Thoracic aorta (tissue), 2 donors: ENCODE results near the gene DNAH1. TPM values are rescaled to one million over a fixed set of nuclear protein-coding genes. Genes with fewer than 3 reads are reported as not detected.
A peak's percentile ranks its signal among the peaks of the same experiment; 100 is the strongest.
"Not testable (repeated sequence)": the region's sequence is repeated elsewhere in the genome, so short reads cannot be mapped to it uniquely, and the experiment has no call there.

Source experiments
- ATAC-seq: fragments of 150-250 bp; one replicate; pipeline ENCODE4 v1.8.0; 2017; ENCODE audit warnings: low read depth; ENCODE audit not compliant: insufficient number of reproducible peaks, low FRiP score
- DNase-seq: peaks from one replicate; pipeline ENCODE4 v3.0.0-alpha.2; 2020; ENCODE audit warnings: low spot score
- H3K27ac ChIP-seq, 2 donors: fragments of 200-600 bp; sonication (generic); 1 replicate in 1 of 2; 2 replicates in 1 of 2; pipeline ENCODE4 v1.5.1; 2016; ENCODE audit warnings: mild to moderate bottlenecking in 2 of 2, moderate library complexity in 2 of 2
- H3K27me3 ChIP-seq: fragments of 200-600 bp; sonication (generic); replicated peaks from 2 replicates; pipeline ENCODE4 v1.6.0; 2016; ENCODE audit warnings: mild to moderate bottlenecking; ENCODE audit not compliant: insufficient read depth
- H3K36me3 ChIP-seq: fragments of 200-600 bp; sonication (generic); one replicate; pipeline ENCODE4 v1.5.1; 2016
- H3K4me1 ChIP-seq, 2 donors: fragments of 200-600 bp; sonication (generic); 1 replicate in 1 of 2; 2 replicates in 1 of 2; pipeline versions ENCODE4 v1.5.1 to v1.6.0; 2016; ENCODE audit warnings: low read depth in 2 of 2, mild to moderate bottlenecking in 1 of 2; ENCODE audit not compliant: control insufficient read depth in 1 of 2
- H3K4me3 ChIP-seq: fragments of 200-600 bp; sonication (generic); 2 replicates; pipeline ENCODE4 v1.5.1; 2016; ENCODE audit warnings: mild to moderate bottlenecking
- H3K9me3 ChIP-seq: fragments of 200-600 bp; sonication (generic); 2 replicates; pipeline ENCODE4 v1.5.1; 2016
- CTCF ChIP-seq: fragments of 200-600 bp; sonication (generic); IDR thresholded peaks from one replicate; pipeline ENCODE4 v1.5.1; 2019; ENCODE audit warnings: antibody characterized with exemption
- total RNA-seq, 2 donors: library from RNA; depleted of rRNA; stranded (reverse); fragments of >200 nt; gene quantifications; one replicate each; pipeline versions ENCODE4 v1.1.0 to v1.2.3, GENCODE V29; 2016

DNAH1 gene
- total RNA-seq, 2 donors from 2014 or later, result 14.6 to 21.0 TPM

- no peaks in the 10 kb centered on the region for H3K36me3 ChIP-seq
- no peak overlapping the region for H3K27ac ChIP-seq
- no peak for DNase-seq
- TF ChIP-seq CTCF, result no peak
- no peak for ATAC-seq
- no peaks in the 10 kb centered on the region for H3K27me3 ChIP-seq
- no peak overlapping the region for H3K4me3 ChIP-seq
- no peaks in the 10 kb centered on the region for H3K4me1 ChIP-seq
- H3K9me3 ChIP-seq, result no peaks in the 10 kb centered on the region
Measured at GRCh38 chr3:52331091-52331490, 15.0 kb downstream of the DNAH1 start.

GRCh38 chr3:52331906-52332305 lies 15.8 kb downstream of the DNAH1 start:
- no peak for DNase-seq
- Histone ChIP-seq H3K36me3 (no peaks in the 10 kb centered on the region), H3K9me3 (no peaks in the 10 kb centered on the region), H3K4me3 (no peak overlapping the region), H3K4me1 (no peaks in the 10 kb centered on the region), H3K27me3 (no peaks in the 10 kb centered on the region), H3K27ac (no peak overlapping the region)
- no peak for ATAC-seq
- no peak for TF ChIP-seq CTCF

GRCh38 chr3:52333869-52334557 lies 17.9 kb downstream of the DNAH1 start:
- no peak for ATAC-seq
- no peaks in the 10 kb centered on the region for H3K27me3 ChIP-seq

GRCh38 chr3:52338131-52338530 lies 22.0 kb downstream of the DNAH1 start:
- not testable (repeated sequence) for H3K4me3 ChIP-seq, DNase-seq, H3K27ac ChIP-seq, ATAC-seq, H3K9me3 ChIP-seq, H3K4me1 ChIP-seq, H3K27me3 ChIP-seq, H3K36me3 ChIP-seq

More at GRCh38 chr3:52333869-52334557, 17.9 kb downstream of the DNAH1 start:
- DNase-seq, result no peak
- no peak for TF ChIP-seq CTCF
- H3K27ac ChIP-seq, result no peak overlapping the region
- H3K4me1 ChIP-seq, result no peaks in the 10 kb centered on the region
- no peak overlapping the region for H3K4me3 ChIP-seq
- H3K36me3 ChIP-seq, result no peaks in the 10 kb centered on the region
- no peaks in the 10 kb centered on the region for H3K9me3 ChIP-seq

- no peak for DNase-seq
- Histone ChIP-seq H3K27ac (no peak overlapping the region), H3K36me3 (no peaks in the 10 kb centered on the region), H3K27me3 (no peaks in the 10 kb centered on the region), H3K4me3 (no peak overlapping the region), H3K4me1 (no peaks in the 10 kb centered on the region), H3K9me3 (no peaks in the 10 kb centered on the region)
- peak; percentile 67 for TF ChIP-seq CTCF
- no peak for ATAC-seq
Measured at GRCh38 chr3:52339612-52340011, 23.5 kb downstream of the DNAH1 start.

GRCh38 chr3:52341123-52341522 lies 25.0 kb downstream of the DNAH1 start:
- Histone ChIP-seq H3K4me1 (peaks cover 8 to 11% of the 10 kb centered on the region in 2 donors), H3K36me3 (no peaks in the 10 kb centered on the region), H3K4me3 (no peak overlapping the region), H3K9me3 (no peaks in the 10 kb centered on the region), H3K27me3 (no peaks in the 10 kb centered on the region), H3K27ac (no peak overlapping the region)
- TF ChIP-seq CTCF, result no peak
- ATAC-seq, result no peak
- DNase-seq, result no peak
